Measurements from ENCODE around the gene CSF1R.
"Not testable (repeated sequence)": the region's sequence is repeated elsewhere in the genome, so short reads cannot be mapped to it uniquely, and the experiment has no call there.

Gene CSF1R

GRCh38 chr5:150103678-150104549, 17.6 kb upstream of the CSF1R start:
- DNase-seq: no peak

GRCh38 chr5:150101023-150101422, 14.7 kb upstream of the CSF1R start:
- no peak for DNase-seq

- DNase-seq: no peak
These were observed 10.8 kb upstream of the CSF1R start for GRCh38 chr5:150097152-150097551.

GRCh38 chr5:150092159-150092787, 5.9 kb upstream of the CSF1R start:
- no peak for DNase-seq

GRCh38 chr5:150085191-150085912, 1.0 kb downstream of the CSF1R start:
- DNase-seq: no peak

GRCh38 chr5:150084754-150085153, 1.6 kb downstream of the CSF1R start:
- DNase-seq: not testable (repeated sequence)

GRCh38 chr5:150082889-150083288, 3.5 kb downstream of the CSF1R start:
- DNase-seq: no peak

- no peak for DNase-seq
These were observed 4.0 kb downstream of the CSF1R start for GRCh38 chr5:150082374-150082773.

- DNase-seq: no peak
These were observed 4.6 kb downstream of the CSF1R start for GRCh38 chr5:150081541-150082283.

GRCh38 chr5:150080696-150081435, 5.5 kb downstream of the CSF1R start:
- no peak for DNase-seq

GRCh38 chr5:150079909-150080461, 6.4 kb downstream of the CSF1R start:
- no peak for DNase-seq

GRCh38 chr5:150078802-150079689, 7.3 kb downstream of the CSF1R start:
- no peak for DNase-seq

GRCh38 chr5:150077996-150078801, 8.2 kb downstream of the CSF1R start:
- no peak for DNase-seq

GRCh38 chr5:150077060-150077459, 9.3 kb downstream of the CSF1R start:
- no peak for DNase-seq

- no peak for DNase-seq
These were observed 10.5 kb downstream of the CSF1R start for GRCh38 chr5:150075806-150076205.

- no peak for DNase-seq
These were observed 11.1 kb downstream of the CSF1R start for GRCh38 chr5:150075233-150075632.

- no peak for DNase-seq
These were observed 12.7 kb downstream of the CSF1R start for GRCh38 chr5:150073677-150074076.

GRCh38 chr5:150073086-150073625, 13.2 kb downstream of the CSF1R start:
- DNase-seq: no peak

- DNase-seq: no peak
These were observed 15.5 kb downstream of the CSF1R start for GRCh38 chr5:150070821-150071220.
